Uterus (tissue), 4 donors: Measurements from ENCODE around the gene SPDYC. TPM values are rescaled to one million over a fixed set of nuclear protein-coding genes. Genes with fewer than 3 reads are reported as not detected.

Source experiments
- DNase-seq, 2 donors: peaks; one replicate each; pipeline ENCODE4 v3.0.0-alpha.2; 2019 to 2020
- H3K27ac ChIP-seq, 2 donors: fragments of 200-600 bp; sonication (generic); 1 replicate in 1 of 2; 2 replicates in 1 of 2; pipeline ENCODE4 v1.5.1; 2016 to 2018
- H3K27me3 ChIP-seq, 2 donors: fragments of 200-600 bp; sonication (generic); one replicate each; pipeline ENCODE4 v1.5.1; 2018 to 2019; ENCODE audit warnings: control low read depth in 1 of 2
- H3K36me3 ChIP-seq, 2 donors: fragments of 200-600 bp; sonication (generic); one replicate each; pipeline ENCODE4 v1.5.1; 2019; ENCODE audit warnings: control low read depth in 1 of 2
- H3K4me1 ChIP-seq, 2 donors: fragments of 200-600 bp; sonication (generic); one replicate each; pipeline ENCODE4 v1.5.1; 2018 to 2019; ENCODE audit warnings: control low read depth in 1 of 2
- H3K4me3 ChIP-seq, 2 donors: fragments of 200-600 bp; sonication (generic); 1 replicate in 1 of 2; 2 replicates in 1 of 2; pipeline ENCODE4 v1.5.1; 2018 to 2019; ENCODE audit warnings: mild to moderate bottlenecking in 1 of 2
- H3K9me3 ChIP-seq, 2 donors: fragments of 200-600 bp; sonication (generic); one replicate each; pipeline ENCODE4 v1.5.1; 2019; ENCODE audit warnings: control low read depth in 1 of 2
- CTCF ChIP-seq, 4 experiments: fragments of 200-600 bp in 2 of 4; fragments of 450-650 bp in 2 of 4; sonication (generic) in 2 of 4; IDR thresholded peaks; one replicate each; pipeline ENCODE4 v1.5.1; 2016 to 2019; ENCODE audit warnings: antibody characterized with exemption in 4 of 4, mild to moderate bottlenecking in 2 of 4, moderate library complexity in 1 of 4
- POLR2A ChIP-seq, 2 donors: fragments of 450-650 bp; IDR thresholded peaks; one replicate each; pipeline ENCODE4 v1.6.1; 2016; ENCODE audit warnings: antibody characterized with exemption in 2 of 2, mild to moderate bottlenecking in 1 of 2, moderate library complexity in 1 of 2
- intact Hi-C: fragments of 100-400 bp; cut with DNase I; formaldehyde crosslinking; loops from one replicate; pipeline ENCODE4 v1.15.1; 2023; ENCODE audit warnings: low total_unique reads
- total RNA-seq, 4 donors: library from RNA; depleted of rRNA in 3 of 4; stranded (reverse); fragments of >200 nt in 3 of 4; gene quantifications; one replicate each; pipeline versions ENCODE4 v1.1.0 to v1.2.4, GENCODE V29; 2014 to 2023
- donor health status: DM: yes; HTN: yes; CAD: no.

SPDYC gene
- total RNA-seq, 4 donors from 2014 or later = not detected

- intact Hi-C loops = no loop called here
- H3K4me1 ChIP-seq = no peaks in the 10 kb centered on the region
- DNase-seq = no peak
- H3K36me3 ChIP-seq = no peaks in the 10 kb centered on the region
- H3K4me3 ChIP-seq = no peak overlapping the region
- no peak overlapping the region for H3K27ac ChIP-seq
- H3K27me3 ChIP-seq = no peaks in the 10 kb centered on the region
- no peaks in the 10 kb centered on the region for H3K9me3 ChIP-seq
- TF ChIP-seq POLR2A (IDR thresholded peaks at IDR 0.05) (no peak), CTCF (IDR thresholded peaks at IDR 0.05) (no peak)
Measured at GRCh38 chr11:65160643-65161042, 9.4 kb upstream of the SPDYC start.

GRCh38 chr11:65163684-65164083 lies 6.3 kb upstream of the SPDYC start:
- DNase-seq = no peak
- TF ChIP-seq CTCF (IDR thresholded peaks at IDR 0.05) (no peak), POLR2A (IDR thresholded peaks at IDR 0.05) (no peak)
- intact Hi-C loops = no loop called here

DNA sequence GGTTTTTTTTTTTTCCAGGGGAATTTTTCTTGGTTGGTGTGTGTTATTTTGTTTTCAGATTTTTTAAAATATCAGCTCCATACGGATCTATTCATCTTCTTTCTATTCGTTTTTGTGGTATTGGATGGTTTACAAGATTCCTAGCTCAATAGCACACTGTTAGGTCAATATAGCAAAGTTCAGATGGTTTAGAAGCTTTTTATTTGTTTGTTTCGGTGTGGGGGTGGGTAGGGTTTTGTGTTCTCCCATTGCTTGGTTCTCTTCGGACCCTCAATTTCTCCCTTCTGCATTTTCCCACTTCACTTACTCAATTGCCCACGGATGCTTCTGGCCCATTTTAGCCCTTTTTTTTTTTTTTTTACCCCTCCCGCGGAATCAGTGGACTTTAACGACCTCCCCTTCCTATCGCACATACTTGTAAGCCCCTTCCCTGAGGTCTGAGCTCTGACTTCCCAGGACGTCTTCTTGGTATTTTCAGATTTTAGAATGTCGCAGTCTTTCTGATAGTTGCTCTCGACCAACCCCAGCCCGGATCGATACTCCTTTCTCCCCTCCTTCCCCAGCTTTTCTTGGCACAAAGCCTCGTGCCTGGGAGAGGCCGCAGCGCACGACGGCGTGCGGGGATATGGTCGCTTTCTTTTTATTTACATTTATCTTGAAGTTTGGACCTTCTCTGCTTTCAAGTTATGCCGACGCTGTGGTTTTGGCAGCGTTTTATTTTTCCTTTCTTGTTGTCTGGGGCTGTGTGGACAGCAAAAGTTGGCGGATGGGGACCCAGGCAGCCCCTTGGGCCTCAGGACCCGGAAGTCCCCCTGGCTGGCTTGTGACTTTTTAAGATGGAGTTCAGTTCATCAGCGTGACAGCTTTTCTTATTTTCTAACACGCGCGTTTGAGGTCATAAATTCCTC lies 4.4 kb upstream of the SPDYC start:
- Histone ChIP-seq H3K4me1 (no peaks in the 10 kb centered on the region), H3K27ac (peak overlapping the region; percentile 10 to 49), H3K27me3 (no peaks in the 10 kb centered on the region), H3K36me3 (no peaks in the 10 kb centered on the region), H3K4me3 (peak overlapping the region in 1 of 2 donors; percentile 19), H3K9me3 (no peaks in the 10 kb centered on the region)
- DNase-seq = no peak
- intact Hi-C loops = no loop called here
- TF ChIP-seq POLR2A (IDR thresholded peaks at IDR 0.05) (no peak), CTCF (IDR thresholded peaks at IDR 0.05) (no peak)

More at GRCh38 chr11:65163684-65164083, 6.3 kb upstream of the SPDYC start:
- H3K27ac ChIP-seq = no peak overlapping the region
- H3K4me1 ChIP-seq = no peaks in the 10 kb centered on the region
- H3K27me3 ChIP-seq = no peaks in the 10 kb centered on the region
- no peaks in the 10 kb centered on the region for H3K36me3 ChIP-seq
- no peaks in the 10 kb centered on the region for H3K9me3 ChIP-seq
- H3K4me3 ChIP-seq = no peak overlapping the region

DNA sequence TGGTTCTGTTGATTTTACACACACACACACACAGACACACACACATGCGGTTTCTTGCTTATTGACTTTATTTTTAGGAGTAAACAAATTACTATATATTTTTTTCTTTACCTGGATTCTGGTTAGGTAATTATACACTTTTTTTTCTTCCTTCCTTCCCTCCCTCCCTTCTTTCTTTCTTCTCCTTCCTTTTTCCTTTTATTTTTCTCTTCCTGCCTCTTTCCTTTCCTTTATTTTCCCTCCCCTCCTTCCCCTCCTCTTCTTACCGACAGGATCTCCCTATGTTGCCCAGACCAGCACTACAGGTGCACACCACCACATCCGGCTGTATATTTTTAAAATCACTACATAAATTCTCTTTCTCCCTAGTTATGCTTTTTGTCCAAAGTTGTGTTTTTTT lies 3.1 kb upstream of the SPDYC start:
- Histone ChIP-seq H3K36me3 (no peaks in the 10 kb centered on the region), H3K27ac (no peak overlapping the region), H3K4me3 (no peak overlapping the region), H3K27me3 (no peaks in the 10 kb centered on the region), H3K4me1 (no peaks in the 10 kb centered on the region), H3K9me3 (no peaks in the 10 kb centered on the region)
- intact Hi-C loops = no loop called here
- no peak for DNase-seq
- TF ChIP-seq CTCF (IDR thresholded peaks at IDR 0.05) (no peak), POLR2A (IDR thresholded peaks at IDR 0.05) (no peak)

DNA sequence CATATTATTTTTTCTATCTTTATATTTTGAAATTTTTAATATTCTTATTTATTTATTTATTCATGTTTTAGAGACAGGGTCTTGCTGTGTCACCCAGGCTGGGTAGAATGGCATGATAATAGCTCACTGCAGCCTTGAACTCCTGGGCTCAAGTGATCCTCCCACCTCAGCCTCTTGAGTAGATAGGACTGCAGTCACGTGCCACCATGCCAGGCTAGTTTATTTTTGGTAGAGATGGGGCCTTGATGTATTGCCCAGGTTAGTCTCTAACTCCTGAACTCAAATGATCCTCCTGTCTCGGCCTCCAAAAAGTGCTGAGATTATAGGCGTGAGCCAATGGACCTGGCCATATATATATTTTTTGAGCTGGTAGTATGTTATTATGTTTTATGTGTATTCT lies 2.4 kb upstream of the SPDYC start:
- intact Hi-C loops = no loop called here
- Histone ChIP-seq H3K9me3 (no peaks in the 10 kb centered on the region), H3K27ac (no peak overlapping the region), H3K27me3 (no peaks in the 10 kb centered on the region), H3K36me3 (no peaks in the 10 kb centered on the region), H3K4me1 (no peaks in the 10 kb centered on the region), H3K4me3 (no peak overlapping the region)
- DNase-seq = no peak
- TF ChIP-seq POLR2A (IDR thresholded peaks at IDR 0.05) (no peak), CTCF (IDR thresholded peaks at IDR 0.05) (no peak)
